Activated CD8-positive, alpha-beta memory T cell treated with anti-CD3 and anti-CD28 coated beads, Interleukin-2, amount 50 U/mL, for 4 hours (primary cell): Measurements from ENCODE around the gene SPTBN4.
"Not testable (repeated sequence)": the region's sequence is repeated elsewhere in the genome, so short reads cannot be mapped to it uniquely, and the experiment has no call there.

Experiments
- DNase-seq: peaks from one replicate; pipeline ENCODE4 v3.0.0-alpha.2; 2020

The SPTBN4 gene

GRCh38 chr19:40623403-40624251 is 156.8 kb downstream of the SPTBN4 start:
- DNase-seq: no peak

DNA sequence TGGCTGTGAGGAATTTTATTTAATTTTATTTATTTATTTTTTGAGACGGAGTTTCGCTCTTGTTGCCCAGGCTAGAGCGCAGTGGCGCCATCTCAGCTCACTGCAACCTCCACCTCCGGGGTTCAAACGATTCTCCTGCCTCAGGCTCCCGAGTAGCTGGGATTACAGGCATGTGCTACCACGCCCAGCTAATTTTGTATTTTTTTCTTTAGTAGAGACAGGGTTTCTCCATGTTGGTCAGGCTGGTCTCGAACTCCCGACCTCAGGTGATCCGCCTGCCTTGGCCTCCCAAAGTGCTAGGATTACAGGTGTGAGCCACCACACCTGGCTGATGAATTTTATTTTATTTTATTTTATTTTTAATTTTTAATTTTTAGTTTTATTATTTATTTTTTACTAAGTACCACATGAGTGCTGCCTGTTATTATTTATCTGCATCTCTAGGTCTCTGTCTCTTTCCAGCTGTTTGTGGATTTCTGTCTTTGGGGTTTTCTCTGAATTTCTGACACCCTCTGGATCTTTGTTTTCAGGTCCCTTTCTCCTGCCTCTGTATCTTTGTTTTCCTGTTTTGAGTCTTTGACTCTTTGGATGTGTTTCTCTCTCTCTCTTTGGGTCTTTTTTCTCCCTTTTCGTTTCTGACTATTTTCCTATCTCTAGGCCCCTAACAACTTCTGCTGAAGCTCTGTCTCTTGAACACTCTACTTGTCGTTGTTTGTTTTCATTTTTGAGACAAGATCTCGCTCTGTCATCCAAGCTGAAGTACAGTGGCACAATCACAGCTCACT is 157.8 kb downstream of the SPTBN4 start:
- not testable (repeated sequence) for DNase-seq

DNA sequence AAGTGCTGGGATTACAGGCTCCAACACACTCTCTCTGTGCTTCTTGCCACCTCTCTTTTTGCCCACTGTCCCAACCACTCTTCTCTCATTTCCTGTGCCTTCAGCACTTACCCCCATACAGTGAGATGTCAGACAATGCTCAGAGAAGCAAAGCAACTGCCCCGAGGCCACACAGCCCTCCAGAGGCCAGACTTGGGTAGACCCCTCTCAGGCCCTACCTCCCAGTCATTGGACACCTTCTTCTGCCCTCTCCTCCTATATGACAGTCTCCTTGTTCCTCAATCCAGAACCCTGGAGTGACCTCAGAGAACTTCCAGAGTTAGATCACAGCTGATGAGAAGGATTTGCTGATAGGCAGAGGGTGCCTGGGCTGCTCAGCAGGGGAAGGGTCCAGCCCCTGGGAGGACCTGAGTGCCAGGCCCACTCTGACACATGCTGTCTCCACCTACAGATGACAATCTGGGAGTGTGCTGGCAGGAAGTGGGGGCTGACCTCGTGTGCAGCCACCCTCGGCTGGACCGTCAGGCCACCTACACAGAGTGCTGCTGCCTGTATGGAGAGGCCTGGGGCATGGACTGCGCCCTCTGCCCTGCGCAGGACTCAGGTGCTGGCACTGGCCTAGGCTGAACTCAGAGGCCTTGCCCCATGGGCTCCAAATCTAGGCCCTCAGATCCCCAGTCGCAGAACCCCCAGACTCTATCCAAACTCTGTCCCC is 158.8 kb downstream of the SPTBN4 start:
- no peak for DNase-seq
